HG02759 (cell line): Measurements from ENCODE around the gene SORCS2.

Experiments used
- ATAC-seq: cut with Tn5 transposase; IDR thresholded peaks from one replicate; pipeline ENCODE4 v1.9.1; 2021; ENCODE audit warnings: mild to moderate bottlenecking, moderate library complexity; ENCODE audit not compliant: unreplicated experiment

The SORCS2 gene

DNA sequence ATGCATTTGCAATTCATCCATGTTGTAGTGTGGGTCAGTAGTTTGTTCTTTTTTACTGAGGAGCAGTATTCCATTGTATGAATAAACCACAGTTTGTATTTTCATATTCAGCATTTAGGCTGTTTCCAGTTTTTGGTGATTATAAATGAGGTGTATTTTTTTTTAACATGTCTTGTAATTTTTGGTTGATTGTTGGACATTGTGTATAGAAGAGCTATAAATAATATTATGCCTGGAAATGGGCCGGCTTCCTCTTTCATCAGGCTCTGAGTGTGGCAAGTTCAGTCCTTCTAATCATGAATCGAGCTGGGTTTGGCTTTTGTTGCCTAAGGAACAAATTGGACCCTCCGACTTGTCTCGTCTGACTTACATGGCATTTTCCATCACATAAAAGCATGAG, 126.7 kb downstream of the SORCS2 start:
- no peak for ATAC-seq

DNA sequence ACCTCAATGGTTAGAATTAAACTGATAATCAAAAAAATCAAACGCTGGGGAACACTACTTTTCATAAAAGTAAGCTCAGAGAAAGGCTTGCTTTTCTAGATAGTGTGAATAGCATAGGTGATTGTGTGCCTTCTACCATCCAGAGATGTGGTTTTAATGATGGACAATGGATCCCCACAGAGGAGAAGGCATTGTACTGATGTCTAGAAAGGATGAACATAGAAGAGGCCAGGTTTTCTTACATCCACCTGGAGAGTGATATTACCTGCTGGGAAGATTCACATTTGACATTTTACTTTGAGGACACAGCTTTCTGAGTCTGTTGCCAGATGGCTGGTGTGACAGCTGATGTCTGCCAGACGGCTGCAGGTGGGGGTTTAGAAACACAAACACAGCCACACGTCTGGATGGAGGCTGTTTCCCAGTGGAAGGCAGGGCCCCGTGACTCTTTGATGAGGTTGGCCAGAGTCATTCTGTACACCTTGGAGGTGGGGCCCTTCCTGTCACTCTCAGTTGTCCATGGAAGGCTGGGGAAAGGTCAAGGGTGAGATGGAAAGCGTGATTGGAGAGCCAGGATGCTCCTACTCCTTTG, 128.0 kb downstream of the SORCS2 start:
- ATAC-seq, result no peak

DNA sequence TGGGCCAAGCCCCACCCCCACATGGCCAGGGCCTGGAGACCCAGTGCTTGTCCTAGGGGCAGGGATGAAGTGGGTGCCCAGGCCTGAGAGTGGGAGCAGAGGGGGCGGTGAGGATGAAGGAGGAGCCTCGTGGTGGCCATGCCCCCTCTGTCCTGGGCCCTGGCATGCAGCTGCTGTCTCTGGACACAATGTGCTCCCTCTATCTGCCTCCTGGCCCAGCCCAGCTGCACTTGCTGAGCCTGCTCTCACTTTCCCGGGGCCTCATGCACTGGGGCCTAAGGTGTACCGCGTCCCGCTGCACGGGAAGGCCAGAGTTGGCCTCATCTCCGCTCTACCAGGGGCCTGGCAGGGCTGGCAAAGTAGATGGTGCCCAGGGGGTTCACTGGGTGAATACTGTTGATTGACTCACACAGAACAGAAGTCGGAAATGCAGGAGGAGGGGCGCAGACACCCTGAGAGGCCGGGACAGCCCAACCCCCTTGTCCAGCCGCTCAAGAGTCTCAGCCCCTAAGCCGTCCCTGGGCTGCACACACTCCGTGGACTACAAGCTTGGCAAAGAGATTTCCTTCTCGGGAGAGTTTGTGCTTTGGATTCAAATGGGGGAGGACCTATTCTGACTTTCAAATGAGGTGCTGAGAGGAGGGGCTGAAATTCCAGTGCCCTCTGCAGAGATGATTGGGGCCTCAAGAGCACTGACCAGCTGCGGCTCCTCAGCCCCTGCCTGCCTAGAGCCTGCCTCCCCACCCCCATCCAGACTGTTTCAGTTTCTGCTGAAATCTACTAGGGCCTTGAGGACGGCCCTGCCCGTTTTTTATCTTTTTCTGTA, 130.0 kb downstream of the SORCS2 start:
- no peak for ATAC-seq

DNA sequence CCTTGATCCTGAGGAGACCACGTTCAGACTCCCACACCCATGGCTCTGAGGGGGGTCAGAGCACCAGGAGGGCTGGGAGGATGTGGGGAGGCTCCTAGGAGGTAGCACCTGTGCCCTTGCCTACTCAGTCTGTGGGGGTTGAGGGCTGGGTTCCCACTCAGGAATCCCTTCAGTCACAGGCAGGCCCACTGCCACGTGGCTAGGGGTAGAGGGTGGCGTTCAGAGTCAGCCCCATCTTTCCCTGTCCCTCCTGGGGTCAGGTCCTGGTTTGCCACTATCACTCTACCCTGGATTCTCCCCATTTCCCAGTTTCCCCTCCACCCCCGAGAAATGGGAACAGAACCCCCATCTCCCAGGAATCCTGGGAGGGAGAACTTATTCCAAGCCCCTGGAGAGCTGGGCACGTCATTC, 131.1 kb downstream of the SORCS2 start:
- ATAC-seq, result no peak

DNA sequence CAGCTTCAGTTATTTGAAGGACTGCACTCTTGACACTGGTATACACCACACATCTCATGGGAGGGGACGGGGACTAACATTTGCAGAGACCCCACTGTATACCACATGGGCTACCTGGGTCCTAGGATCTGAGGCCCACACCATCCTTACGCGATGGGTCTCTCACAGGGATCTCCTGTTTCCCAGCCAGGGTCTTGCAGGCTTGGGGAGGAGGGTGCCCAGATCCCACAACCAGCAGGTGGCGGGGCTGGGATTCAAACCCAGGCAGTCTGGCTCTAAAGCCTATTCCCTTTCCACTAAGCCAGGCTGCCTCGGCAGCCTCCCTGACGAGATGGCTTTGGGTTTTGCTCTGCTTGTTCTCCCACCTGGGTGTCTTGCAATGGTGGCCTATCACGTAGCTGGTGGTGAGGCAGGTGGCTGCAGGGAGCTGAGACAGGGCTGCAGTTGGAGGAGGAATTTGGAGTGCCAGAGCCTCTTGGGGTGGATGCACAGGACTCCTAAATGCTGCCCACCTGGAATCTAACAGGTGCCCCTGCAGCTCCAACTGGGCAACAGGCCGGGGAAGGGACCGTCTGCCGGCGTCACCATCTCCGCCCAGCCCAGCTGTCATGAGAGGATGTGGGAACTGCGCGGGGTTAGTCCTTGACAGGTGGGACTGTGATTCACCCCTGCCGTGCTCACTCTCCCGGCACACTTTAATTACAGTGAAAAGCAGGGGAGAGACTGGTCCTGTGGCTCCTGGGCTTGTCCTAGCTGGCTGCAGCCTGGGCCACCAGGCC, 131.7 kb downstream of the SORCS2 start:
- no peak for ATAC-seq

DNA sequence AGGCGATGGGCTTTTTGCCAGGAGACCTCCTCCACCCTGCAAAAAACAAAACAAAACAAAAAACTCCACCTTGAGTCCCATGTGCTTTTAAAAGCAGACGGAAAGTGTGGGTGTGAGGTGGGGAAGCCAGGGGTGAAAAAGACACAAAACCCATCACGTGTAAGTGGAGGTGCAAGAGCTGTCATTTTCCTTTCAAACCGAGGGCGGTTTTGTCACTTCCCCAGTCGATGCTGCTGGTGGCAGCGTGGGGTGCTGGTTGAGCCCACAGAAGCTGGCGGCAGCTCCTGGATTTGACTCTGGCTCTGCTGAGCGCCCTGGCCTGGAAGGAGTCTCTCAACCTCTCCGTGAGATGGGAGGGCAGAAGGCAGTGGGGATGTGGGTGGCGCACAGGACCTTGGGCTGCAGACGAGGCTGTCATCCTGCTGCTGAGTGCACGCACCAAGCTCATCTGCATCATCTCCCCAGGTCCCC, 132.3 kb downstream of the SORCS2 start:
- ATAC-seq, result no peak

DNA sequence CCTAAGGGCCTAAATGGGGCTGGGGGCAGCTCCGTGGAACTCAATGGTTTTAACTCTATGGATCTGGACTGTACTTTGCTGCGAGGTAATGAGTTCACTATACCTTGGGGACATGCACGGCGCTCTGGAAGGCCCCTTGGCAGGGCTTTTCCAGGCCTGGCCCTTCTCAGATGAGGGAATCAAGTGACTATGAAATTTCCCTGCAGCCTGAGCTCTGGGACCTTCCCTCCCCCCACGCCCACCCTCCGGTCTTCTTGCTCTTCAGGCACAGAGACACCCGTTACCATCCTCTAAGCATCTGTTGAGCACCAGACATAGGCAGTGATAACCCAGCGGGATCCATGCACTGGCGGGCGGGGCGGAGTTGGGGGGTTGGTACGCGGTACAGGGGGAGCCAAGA, 133.2 kb downstream of the SORCS2 start:
- ATAC-seq, result no peak

DNA sequence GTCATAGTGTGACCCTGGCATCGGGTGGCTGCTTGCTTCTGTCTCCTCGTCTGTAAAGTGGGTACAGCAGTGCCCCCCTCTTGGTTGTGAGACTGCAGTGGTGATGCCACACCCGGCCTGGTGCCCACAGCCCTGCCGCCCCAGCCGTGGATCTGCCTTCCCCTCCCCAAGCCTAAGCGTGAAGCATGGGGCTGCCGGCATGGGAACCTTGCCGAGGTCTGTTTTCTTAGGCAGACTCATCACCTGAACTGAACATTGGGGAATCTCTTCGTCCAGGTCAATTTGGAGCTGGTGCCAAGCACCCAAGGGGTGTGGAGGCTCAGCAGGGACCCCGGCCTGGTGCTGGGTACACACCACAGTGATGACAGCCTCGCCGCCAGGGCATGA, 134.0 kb downstream of the SORCS2 start:
- no peak for ATAC-seq

DNA sequence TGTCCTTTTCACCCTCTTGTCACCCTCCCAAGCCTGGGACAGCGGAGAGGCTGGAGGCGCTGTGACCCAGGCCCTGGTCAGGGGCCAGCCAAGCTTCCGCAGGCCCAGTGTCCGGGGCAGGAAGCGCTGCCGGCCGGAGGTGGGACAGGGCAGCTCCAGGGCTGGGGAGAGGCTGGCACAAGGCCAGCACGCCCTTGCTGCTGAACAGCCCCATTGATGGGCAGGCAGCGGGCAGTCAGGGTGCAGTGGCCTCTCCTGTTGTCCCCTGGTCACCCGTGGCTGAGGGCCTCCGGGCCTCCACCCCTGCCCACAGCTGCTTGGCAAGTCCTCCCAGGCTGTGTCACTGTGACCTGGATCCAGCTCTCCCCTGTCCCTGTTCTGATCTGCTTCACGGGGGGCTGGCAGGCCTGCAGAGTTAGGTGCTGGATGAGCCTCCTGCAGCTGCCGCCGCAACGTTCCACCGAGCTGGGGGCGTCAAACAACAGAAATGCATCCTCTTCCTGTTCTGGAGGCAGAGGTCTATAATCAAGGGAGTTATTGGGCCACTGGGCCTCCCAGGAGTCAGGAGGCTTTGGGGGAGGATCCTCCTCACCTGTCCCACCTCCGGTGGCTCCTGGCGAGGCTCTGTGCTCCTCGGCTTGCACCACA, 134.5 kb downstream of the SORCS2 start:
- no peak for ATAC-seq

DNA sequence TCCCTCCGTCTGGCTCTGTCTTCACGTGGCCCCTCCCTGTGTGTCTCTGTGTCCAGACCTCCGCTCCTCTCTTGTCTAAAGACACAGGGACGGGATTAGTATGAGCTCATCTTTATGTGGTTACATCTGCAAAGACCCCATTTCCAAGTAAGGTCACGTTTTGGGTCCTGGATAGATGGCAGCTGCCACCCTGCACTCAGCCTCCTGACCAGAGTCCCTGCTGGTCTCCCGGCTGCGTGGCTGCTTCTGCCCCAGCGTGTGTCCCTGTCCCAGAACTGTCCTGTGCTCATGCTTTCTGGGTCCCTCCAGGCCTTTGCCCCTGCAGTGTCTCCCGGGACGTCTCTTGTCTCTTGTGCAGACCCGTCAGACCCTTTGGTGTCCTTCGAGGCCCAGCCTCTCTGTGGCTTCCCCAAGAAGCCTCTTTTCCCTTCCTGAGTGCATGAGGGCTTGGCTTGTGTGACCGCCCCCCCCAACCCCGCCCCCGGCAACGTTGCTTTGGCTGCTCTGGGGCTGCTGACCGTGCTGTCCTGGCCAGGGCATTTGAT, 135.1 kb downstream of the SORCS2 start:
- ATAC-seq, result no peak

DNA sequence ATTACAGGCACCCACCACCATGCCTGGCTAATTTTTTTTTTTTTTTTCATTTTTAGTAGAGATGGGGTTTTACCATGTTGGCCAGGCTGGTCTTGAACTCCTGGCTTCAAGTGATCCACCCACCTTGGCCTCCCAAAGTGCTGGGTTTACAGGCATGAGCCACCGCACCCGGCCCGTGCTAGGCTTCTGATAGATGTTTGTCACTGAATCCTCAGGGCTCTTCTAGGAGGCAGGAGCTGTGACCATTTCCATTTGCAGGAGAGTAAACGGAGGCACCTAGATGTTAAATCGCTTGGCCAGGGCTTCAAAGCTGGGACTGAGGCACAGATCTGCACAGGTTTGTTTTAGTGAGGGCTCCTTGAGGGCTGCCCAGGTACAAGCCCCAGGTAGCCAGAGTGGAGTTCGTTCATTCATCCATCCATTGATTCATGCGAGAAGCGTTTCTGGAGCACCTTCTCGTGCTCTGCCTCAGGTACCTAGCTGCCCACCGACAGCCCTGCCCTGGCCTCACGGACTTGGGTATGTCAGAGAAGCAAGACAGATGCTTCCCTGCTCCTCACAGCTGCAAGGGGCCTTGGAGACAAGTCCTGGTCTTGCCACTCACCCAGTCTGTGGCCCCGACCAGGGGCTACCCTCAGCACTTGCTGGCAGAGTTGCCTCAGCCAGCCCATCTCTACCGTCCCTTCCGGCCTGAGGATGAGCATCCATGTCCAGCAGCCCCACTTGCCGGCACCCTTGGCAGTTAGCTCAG, 136.0 kb downstream of the SORCS2 start:
- no peak for ATAC-seq

DNA sequence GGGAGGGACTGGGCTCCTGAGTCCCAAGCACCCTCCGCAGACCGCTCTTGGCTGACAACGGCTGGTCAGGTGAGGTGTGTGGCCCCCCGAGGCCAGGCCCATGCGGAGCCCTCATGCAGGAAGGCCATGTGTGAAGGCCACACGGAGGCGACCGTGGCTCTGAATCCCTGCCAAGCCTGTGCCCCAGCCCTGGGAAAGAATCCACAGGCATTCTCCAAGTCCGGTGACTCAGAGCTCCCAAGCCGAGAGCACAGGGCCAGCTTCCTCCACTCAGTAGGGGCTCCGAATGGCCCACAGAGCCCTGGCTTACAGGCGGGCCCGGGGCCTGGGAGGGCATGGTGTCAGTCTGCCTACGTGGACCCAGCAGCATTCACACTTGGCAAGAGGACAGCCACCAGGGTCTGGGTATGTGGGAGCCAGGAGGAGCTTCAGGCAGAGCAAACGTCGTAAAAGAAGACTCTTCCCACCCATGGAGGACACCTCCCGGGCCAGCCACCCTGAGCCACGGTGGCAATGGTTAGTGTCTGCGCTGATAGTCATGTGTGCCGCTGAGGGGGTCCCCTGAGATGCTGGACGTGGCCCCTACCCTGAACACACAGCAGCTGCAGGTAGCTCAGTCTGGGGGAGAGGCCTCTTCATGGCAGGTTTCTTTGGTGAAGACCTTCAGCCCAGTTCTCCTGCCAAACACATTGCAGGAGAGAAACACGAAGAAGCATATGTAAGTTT, 136.7 kb downstream of the SORCS2 start:
- ATAC-seq, result no peak

DNA sequence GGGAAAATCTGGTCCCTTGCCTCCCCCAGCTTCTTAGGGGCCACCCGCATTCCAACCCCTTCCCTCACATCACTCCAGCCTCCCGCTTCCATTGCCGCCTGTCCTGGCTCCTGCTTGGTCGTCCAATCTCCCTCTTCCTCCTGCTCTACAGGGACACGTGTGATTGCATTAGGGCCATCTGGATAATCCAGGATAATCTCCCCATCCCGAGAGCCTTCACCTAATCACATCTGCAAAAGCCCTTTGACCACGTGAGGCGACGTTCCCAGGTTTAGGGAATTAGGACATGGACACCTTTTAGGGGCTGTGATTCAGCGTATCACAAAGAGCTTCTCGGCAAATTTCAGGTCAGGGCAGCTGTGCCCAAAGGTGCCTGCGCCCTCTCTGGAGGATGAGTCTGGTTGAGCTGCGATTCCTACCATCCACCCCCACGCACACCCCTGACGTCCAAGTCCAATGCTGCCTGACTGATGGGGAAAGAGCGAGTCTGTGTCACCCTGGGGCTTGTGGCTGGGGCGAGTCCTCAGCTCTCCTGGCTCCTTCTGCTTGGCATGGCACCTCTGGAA, 137.8 kb downstream of the SORCS2 start:
- no peak for ATAC-seq

DNA sequence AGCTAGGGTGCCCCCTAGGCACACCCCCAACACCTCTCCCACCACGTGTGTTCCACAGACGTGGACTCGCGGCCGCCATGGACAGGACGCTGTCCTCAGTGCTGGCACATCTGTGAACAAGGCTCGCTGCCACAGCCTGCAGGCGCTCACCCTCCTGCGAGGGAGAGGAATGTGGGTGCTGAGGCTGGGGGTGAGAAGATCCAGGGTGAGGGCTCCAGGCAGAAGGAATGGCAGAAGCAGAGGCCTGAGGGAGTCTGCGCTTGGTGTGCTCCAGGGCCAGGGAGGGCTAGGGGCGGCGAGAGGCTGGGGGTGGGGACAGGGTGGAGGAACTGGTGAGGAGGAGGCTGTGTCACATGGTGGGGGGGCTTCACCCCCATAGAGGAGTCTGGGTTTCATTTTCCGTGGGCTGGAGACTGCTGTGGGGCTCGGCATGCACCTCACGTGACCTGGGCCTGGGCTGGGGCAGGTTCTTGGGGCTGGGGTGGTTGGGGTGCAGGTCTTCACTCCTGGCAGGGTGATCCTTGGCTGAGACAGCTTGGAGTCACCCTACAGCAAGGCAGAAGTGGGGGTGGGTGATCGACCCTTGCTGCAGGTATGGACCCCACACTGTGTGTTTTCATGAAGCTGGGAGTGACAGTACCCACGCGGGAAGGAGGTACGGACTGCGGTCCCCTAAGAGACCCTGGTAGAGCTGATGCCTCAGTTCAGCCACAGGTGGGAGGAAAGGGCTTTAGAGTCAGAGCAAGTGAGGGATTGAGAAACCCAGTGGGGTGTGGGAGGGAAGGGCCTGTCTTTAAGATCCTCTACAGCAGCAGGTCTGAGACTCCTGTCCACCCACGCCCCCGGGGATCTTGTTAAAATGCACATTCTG, 138.7 kb downstream of the SORCS2 start:
- no peak for ATAC-seq

DNA sequence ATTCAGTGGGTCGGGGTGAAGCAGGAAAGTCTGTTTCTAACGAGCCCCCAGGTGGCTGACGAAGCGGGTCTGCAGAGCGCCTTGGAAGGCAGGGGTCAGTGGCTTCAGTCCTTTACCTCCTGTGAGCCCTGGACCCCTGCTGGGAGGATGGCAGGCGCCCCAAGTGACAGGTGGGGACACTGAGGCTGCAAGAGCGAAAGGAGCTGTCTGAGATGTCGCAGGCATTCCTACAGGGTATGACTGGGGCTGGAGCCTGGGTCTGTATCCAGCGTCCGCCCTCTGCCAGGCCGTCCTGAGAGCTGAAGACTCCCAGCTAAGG, 139.3 kb downstream of the SORCS2 start:
- ATAC-seq, result no peak

DNA sequence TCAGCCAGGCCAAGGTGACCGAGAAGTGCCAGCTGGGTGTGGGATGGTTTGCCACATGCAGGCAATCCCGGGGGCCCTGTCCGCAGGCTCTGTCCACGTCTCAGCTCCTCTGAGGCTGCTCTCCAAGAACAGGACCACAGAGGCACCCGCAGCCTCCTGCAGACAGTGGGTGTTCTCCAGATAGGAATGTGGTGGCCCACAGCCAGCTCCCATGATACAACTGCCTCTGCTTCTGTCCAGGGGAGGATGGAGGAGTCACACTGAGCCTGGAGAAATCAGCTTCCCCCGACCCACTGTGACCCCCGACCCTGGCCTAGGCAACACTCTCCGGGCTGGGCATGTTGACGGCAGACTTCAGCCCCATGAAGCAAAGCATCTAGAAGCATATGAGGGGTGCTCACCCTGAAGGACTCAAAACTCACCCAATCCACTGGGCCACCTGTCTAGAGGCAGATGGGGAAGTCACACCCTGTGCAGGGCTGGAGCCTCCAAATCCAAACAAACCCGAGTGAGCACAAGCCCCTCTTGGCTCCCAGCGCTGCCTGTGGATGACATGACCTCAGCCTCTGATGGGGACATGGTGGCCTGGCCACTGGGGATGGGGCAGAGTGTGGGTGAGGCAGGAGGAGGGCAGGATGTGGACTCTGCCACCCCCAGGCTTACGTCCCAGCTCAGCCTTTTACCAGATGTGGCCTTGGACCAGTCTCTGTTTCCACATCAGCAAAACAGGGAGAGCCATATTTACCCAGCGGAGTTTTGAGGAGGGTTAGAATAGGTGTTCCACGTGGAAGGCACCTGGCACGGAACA, 140.1 kb downstream of the SORCS2 start:
- no peak for ATAC-seq

DNA sequence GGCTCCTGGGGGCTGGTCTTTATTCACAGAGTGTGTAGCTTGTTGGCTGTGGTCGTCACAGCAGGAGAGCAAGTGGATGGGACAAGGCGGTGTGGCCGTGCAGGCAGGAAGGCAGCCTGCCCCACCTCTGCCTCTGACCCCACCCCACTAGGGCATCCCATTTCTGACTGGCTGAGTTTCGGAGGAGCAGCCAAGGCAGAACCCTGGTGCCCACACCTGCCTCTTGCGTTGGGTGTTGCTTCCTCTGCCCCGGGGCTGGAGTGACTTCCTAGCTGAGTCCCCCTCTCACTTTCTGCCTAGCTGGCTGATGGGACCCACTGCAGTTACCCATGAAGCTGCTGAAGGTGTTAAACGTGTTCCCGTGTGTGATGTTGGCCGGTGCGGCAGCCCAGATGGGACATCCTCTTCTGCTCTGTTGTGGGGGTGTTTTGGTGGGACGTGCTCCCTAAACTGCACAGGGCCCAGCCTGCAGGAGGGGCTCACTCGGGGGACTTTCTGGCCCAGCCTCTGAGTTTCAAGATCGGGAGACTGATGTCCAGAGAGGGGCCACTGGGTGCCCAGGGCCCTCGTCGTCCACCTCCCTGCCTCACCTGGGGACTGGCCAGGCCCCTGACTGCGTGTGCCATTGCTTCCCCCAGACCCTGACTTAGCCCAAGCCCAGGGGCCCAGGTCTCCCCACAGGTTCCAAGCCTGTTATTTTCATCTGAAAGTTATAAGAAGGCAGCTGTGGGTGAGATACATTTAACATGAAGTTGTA, 140.9 kb downstream of the SORCS2 start:
- ATAC-seq, result no peak
